NCI-H2107 (cell line): ENCODE measurements around the gene CCDC137.

Source experiments
- DNase-seq: peaks from one replicate; lab custom pipeline; 2025; lab: John Stamatoyannopoulos, UW

CCDC137 gene

GRCh38 chr17:81682565-81683207 lies 16.1 kb downstream of the CCDC137 start:
- DNase-seq: no peak

- no peak for DNase-seq
These were observed 16.7 kb downstream of the CCDC137 start for GRCh38 chr17:81683208-81683583.

- DNase-seq: peak; percentile 97
These were observed 17.3 kb downstream of the CCDC137 start, which contains the start of the genes ARL16 and HGS for GRCh38 chr17:81683584-81684441. ARL16 (minus strand) TSS chr17:81683797; CDS start chr17:81683753, 44 bp downstream. HGS (plus strand) TSS chr17:81684011; CDS start chr17:81684067, 56 bp downstream.

- DNase-seq: no peak
These were observed 17.9 kb downstream of the CCDC137 start for GRCh38 chr17:81684442-81684911.

GRCh38 chr17:81685108-81685507 lies 18.6 kb downstream of the CCDC137 start:
- no peak for DNase-seq

- no peak for DNase-seq
These were observed 20.1 kb downstream of the CCDC137 start for GRCh38 chr17:81686614-81687013.

- no peak for DNase-seq
These were observed 21.4 kb downstream of the CCDC137 start for GRCh38 chr17:81687770-81688541.

- no peak for DNase-seq
These were observed 22.1 kb downstream of the CCDC137 start for GRCh38 chr17:81688616-81689015.

GRCh38 chr17:81690066-81690465 lies 23.5 kb downstream of the CCDC137 start:
- DNase-seq: no peak

- no peak for DNase-seq
These were observed 24.0 kb downstream of the CCDC137 start for GRCh38 chr17:81690549-81690948.

- DNase-seq: no peak
These were observed 24.7 kb downstream of the CCDC137 start for GRCh38 chr17:81691196-81691595.

GRCh38 chr17:81691608-81692007 lies 25.1 kb downstream of the CCDC137 start:
- no peak for DNase-seq

- DNase-seq: no peak
These were observed 27.1 kb downstream of the CCDC137 start for GRCh38 chr17:81693509-81694210.

- DNase-seq: no peak
These were observed 28.3 kb downstream of the CCDC137 start for GRCh38 chr17:81694810-81695209.

GRCh38 chr17:81695211-81695610 lies 28.7 kb downstream of the CCDC137 start:
- DNase-seq: no peak

- no peak for DNase-seq
These were observed 29.3 kb downstream of the CCDC137 start for GRCh38 chr17:81695801-81696200.

- DNase-seq: no peak
These were observed 29.8 kb downstream of the CCDC137 start for GRCh38 chr17:81696218-81696941.

GRCh38 chr17:81697261-81698044 lies 30.9 kb downstream of the CCDC137 start:
- DNase-seq: no peak

- DNase-seq: no peak
These were observed 34.1 kb downstream of the CCDC137 start for GRCh38 chr17:81700353-81701287.
